Adipocyte (in vitro differentiated cells): ENCODE measurements around the gene LZTS2.

Experiments
- DNase-seq: peaks from one replicate; pipeline ENCODE4 v3.0.0-alpha.2; 2015; ENCODE audit warnings: low read depth
- H3K27me3 ChIP-seq: replicated peaks from 2 replicates; pipeline ENCODE4 v1.7.0; 2013; ENCODE audit warnings: mild to moderate bottlenecking, low read length, moderate library complexity; ENCODE audit not compliant: control insufficient read depth, insufficient read depth
- H3K36me3 ChIP-seq: 2 replicates; pipeline ENCODE4 v1.7.0; 2013; ENCODE audit warnings: low read length, mild to moderate bottlenecking, moderate library complexity; ENCODE audit not compliant: control insufficient read depth, insufficient read depth, severe bottlenecking
- H3K4me1 ChIP-seq: 2 replicates; pipeline ENCODE4 v1.7.0; 2013; ENCODE audit warnings: mild to moderate bottlenecking, low read length, moderate library complexity; ENCODE audit not compliant: control insufficient read depth, insufficient read depth
- H3K4me3 ChIP-seq: 2 replicates; pipeline ENCODE4 v1.7.0; 2013; ENCODE audit warnings: mild to moderate bottlenecking, low read length, moderate library complexity
- H3K9ac ChIP-seq: 2 replicates; pipeline ENCODE4 v1.7.0; 2013; ENCODE audit warnings: mild to moderate bottlenecking, low read length, moderate library complexity
- H3K9me3 ChIP-seq: 2 replicates; pipeline ENCODE4 v1.7.0; 2013; ENCODE audit warnings: mild to moderate bottlenecking, low read length, moderate library complexity; ENCODE audit not compliant: control insufficient read depth

The LZTS2 gene

GRCh38 chr10:100999742-101000126 lies at the start of gene LZTS2:
Gene LZTS2 (plus strand): TSS chr10:100999808. CDS start chr10:101002539, 2,731 bp downstream.
- peak within 1 kb of the TSS; percentile 90 for H3K9ac ChIP-seq
- peaks cover 25% of the 10 kb centered on the region for H3K36me3 ChIP-seq
- H3K4me1 ChIP-seq: peaks cover 50% of the 10 kb centered on the region
- H3K9me3 ChIP-seq: no peaks in the 10 kb centered on the region
- H3K27me3 ChIP-seq: no peaks in the 10 kb centered on the region
- DNase-seq: no peak
- H3K4me3 ChIP-seq: peak within 1 kb of the TSS; percentile 97

GRCh38 chr10:100960251-100960650 lies 39.4 kb upstream of the LZTS2 start:
- Histone ChIP-seq H3K4me3 (no peak overlapping the region), H3K36me3 (peaks cover 82% of the 10 kb centered on the region), H3K27me3 (no peaks in the 10 kb centered on the region), H3K9me3 (no peaks in the 10 kb centered on the region), H3K9ac (no peak overlapping the region), H3K4me1 (no peaks in the 10 kb centered on the region)
- no peak for DNase-seq

- Histone ChIP-seq H3K4me3 (no peak overlapping the region), H3K27me3 (no peaks in the 10 kb centered on the region), H3K36me3 (peaks cover 73% of the 10 kb centered on the region), H3K9me3 (no peaks in the 10 kb centered on the region), H3K9ac (no peak overlapping the region), H3K4me1 (no peaks in the 10 kb centered on the region)
- peak; percentile 35 for DNase-seq
Observed at GRCh38 chr10:100962351-100963080, 37.1 kb upstream of the LZTS2 start.

- Histone ChIP-seq H3K4me3 (no peak overlapping the region), H3K4me1 (peaks cover 3% of the 10 kb centered on the region), H3K9me3 (no peaks in the 10 kb centered on the region), H3K27me3 (peaks cover 3% of the 10 kb centered on the region), H3K36me3 (peaks cover 61% of the 10 kb centered on the region), H3K9ac (no peak overlapping the region)
- DNase-seq: no peak
Observed at GRCh38 chr10:100963826-100964225, 35.8 kb upstream of the LZTS2 start.

- no peak overlapping the region for H3K4me3 ChIP-seq
- DNase-seq: no peak
- H3K36me3 ChIP-seq: peaks cover 44% of the 10 kb centered on the region
Observed at GRCh38 chr10:100965820-100966219, 33.8 kb upstream of the LZTS2 start.

GRCh38 chr10:100966887-100967286 lies 32.7 kb upstream of the LZTS2 start:
- no peak for DNase-seq
- Histone ChIP-seq H3K9ac (no peak overlapping the region), H3K4me1 (peaks cover 6% of the 10 kb centered on the region), H3K36me3 (peaks cover 37% of the 10 kb centered on the region), H3K9me3 (no peaks in the 10 kb centered on the region), H3K4me3 (no peak overlapping the region), H3K27me3 (peaks cover 5% of the 10 kb centered on the region)

More at GRCh38 chr10:100965820-100966219, 33.8 kb upstream of the LZTS2 start:
- no peak overlapping the region for H3K9ac ChIP-seq
- H3K4me1 ChIP-seq: peaks cover 6% of the 10 kb centered on the region
- H3K27me3 ChIP-seq: peaks cover 5% of the 10 kb centered on the region
- H3K9me3 ChIP-seq: no peaks in the 10 kb centered on the region

GRCh38 chr10:100967332-100967731 lies 32.3 kb upstream of the LZTS2 start:
- DNase-seq: no peak

GRCh38 chr10:100968062-100968736 lies 31.4 kb upstream of the LZTS2 start:
- Histone ChIP-seq H3K9ac (no peak overlapping the region), H3K4me1 (peaks cover 6% of the 10 kb centered on the region), H3K4me3 (no peak overlapping the region), H3K9me3 (no peaks in the 10 kb centered on the region), H3K27me3 (peaks cover 5% of the 10 kb centered on the region), H3K36me3 (peaks cover 24% of the 10 kb centered on the region)
- no peak for DNase-seq

More at GRCh38 chr10:100967332-100967731, 32.3 kb upstream of the LZTS2 start:
- Histone ChIP-seq H3K9ac (no peak overlapping the region), H3K36me3 (peaks cover 33% of the 10 kb centered on the region), H3K9me3 (no peaks in the 10 kb centered on the region), H3K4me3 (no peak overlapping the region), H3K4me1 (peaks cover 6% of the 10 kb centered on the region), H3K27me3 (peaks cover 5% of the 10 kb centered on the region)

GRCh38 chr10:100968863-100969186 lies 30.8 kb upstream of the LZTS2 start:
- peaks cover 5% of the 10 kb centered on the region for H3K27me3 ChIP-seq
- H3K4me3 ChIP-seq: peak overlapping the region; percentile 78
- H3K36me3 ChIP-seq: peaks cover 20% of the 10 kb centered on the region
- DNase-seq: no peak
- no peaks in the 10 kb centered on the region for H3K9me3 ChIP-seq
- peak overlapping the region; percentile 58 for H3K9ac ChIP-seq
- H3K4me1 ChIP-seq: peaks cover 6% of the 10 kb centered on the region

- peak; percentile 65 for DNase-seq
- H3K9me3 ChIP-seq: no peaks in the 10 kb centered on the region
- peak within 1 kb of the TSS; percentile 58 for H3K9ac ChIP-seq
Observed at GRCh38 chr10:100969187-100970075, 30.2 kb upstream of the LZTS2 start, which contains the start of gene SEMA4G. Gene SEMA4G (plus strand): TSS chr10:100969504. CDS start chr10:100972913, 3,409 bp downstream.

More at GRCh38 chr10:100969187-100970075, 30.2 kb upstream of the LZTS2 start, which contains the start of gene SEMA4G:
- peaks cover 16% of the 10 kb centered on the region for H3K36me3 ChIP-seq
- peak within 1 kb of the TSS; percentile 78 for H3K4me3 ChIP-seq
- peaks cover 6% of the 10 kb centered on the region for H3K4me1 ChIP-seq
- peaks cover 5% of the 10 kb centered on the region for H3K27me3 ChIP-seq
